Activated CD8-positive, alpha-beta T cell treated with anti-CD3 and anti-CD28 coated beads for 36 hours (primary cell): ENCODE measurements around the gene MRPL39. TPM values are rescaled to one million over a fixed set of nuclear protein-coding genes. Genes with fewer than 3 reads are reported as not detected.

Experiments used
- ATAC-seq: fragments of 200-7000 bp; cut with Tn5 transposase; one replicate; pipeline ENCODE4 v1.10.0; 2021; ENCODE audit warnings: mild to moderate bottlenecking, moderate library complexity
- CTCF ChIA-PET: fragments of 350-600 bp; sonication (Branson Sonifier 250); formaldehyde crosslinking; loops from one replicate; lab custom pipeline; 2021; ENCODE audit warnings: antibody characterized with exemption; lab: Charles Lee
- POLR2A ChIA-PET: fragments of 350-600 bp; sonication (Branson Sonifier 250); formaldehyde crosslinking; loops from one replicate; lab custom pipeline; 2021; ENCODE audit warnings: antibody characterized with exemption; lab: Charles Lee
- DNase-seq: peaks from one replicate; pipeline ENCODE4 v3.0.0-alpha.2; 2020
- H3K27ac Mint-ChIP-seq: one replicate; pipeline ENCODE4 v1.8.0; 2021; ENCODE audit warnings: mild to moderate bottlenecking, mixed read lengths
- H3K27me3 Mint-ChIP-seq: one replicate; pipeline ENCODE4 v1.8.0; 2021; ENCODE audit warnings: mixed read lengths
- H3K36me3 Mint-ChIP-seq: one replicate; pipeline ENCODE4 v1.8.0; 2021; ENCODE audit warnings: low read depth, mixed read lengths
- H3K4me1 Mint-ChIP-seq: one replicate; pipeline ENCODE4 v1.8.0; 2021; ENCODE audit warnings: low read depth, mixed read lengths
- H3K4me3 Mint-ChIP-seq: one replicate; pipeline ENCODE4 v1.8.0; 2021; ENCODE audit warnings: mild to moderate bottlenecking, moderate library complexity, mixed read lengths
- H3K9me3 Mint-ChIP-seq: one replicate; pipeline ENCODE4 v1.8.0; 2021; ENCODE audit warnings: mixed read lengths
- intact Hi-C: fragments of 100-400 bp; cut with micrococcal nuclease; formaldehyde crosslinking; loops from one replicate; pipeline ENCODE4 v1.10.0; 2022
- total RNA-seq, 2 experiments: library from RNA; stranded (reverse); gene quantifications; one replicate each; pipeline ENCODE4 v1.2.3, GENCODE V29; 2021
- TF ChIP-seq, protein P1 (sequence below): fragments of 200-600 bp; IDR thresholded peaks from one replicate; pipeline ENCODE4 v1.8.0; 2022; ENCODE audit warnings: antibody characterized with exemption, mild to moderate bottlenecking

MRPL39 gene
- total RNA-seq, 2 experiments from 2014 or later, result 67.1 to 71.0 TPM

GRCh38 chr21:25619198-25619597, 11.9 kb upstream of the MRPL39 start:
- intact Hi-C loops, result no loop called here
- H3K27me3 Mint-ChIP-seq, result no peaks in the 10 kb centered on the region
- ATAC-seq, result no peak
- no peak overlapping the region for H3K4me3 Mint-ChIP-seq
- TF ChIP-seq, protein P1, sequence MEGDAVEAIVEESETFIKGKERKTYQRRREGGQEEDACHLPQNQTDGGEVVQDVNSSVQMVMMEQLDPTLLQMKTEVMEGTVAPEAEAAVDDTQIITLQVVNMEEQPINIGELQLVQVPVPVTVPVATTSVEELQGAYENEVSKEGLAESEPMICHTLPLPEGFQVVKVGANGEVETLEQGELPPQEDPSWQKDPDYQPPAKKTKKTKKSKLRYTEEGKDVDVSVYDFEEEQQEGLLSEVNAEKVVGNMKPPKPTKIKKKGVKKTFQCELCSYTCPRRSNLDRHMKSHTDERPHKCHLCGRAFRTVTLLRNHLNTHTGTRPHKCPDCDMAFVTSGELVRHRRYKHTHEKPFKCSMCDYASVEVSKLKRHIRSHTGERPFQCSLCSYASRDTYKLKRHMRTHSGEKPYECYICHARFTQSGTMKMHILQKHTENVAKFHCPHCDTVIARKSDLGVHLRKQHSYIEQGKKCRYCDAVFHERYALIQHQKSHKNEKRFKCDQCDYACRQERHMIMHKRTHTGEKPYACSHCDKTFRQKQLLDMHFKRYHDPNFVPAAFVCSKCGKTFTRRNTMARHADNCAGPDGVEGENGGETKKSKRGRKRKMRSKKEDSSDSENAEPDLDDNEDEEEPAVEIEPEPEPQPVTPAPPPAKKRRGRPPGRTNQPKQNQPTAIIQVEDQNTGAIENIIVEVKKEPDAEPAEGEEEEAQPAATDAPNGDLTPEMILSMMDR, result no peak
- no peaks in the 10 kb centered on the region for H3K4me1 Mint-ChIP-seq
- no peak overlapping the region for H3K27ac Mint-ChIP-seq
- ChIA-PET CTCF (interaction anchor here (3.7 kb wide), 1 partner anchor 11 kb away, joined by 23 read pairs; no protein-coding TSS in a partner anchor), POLR2A (no interaction called here)
- no peak for DNase-seq
- H3K9me3 Mint-ChIP-seq, result no peaks in the 10 kb centered on the region
- H3K36me3 Mint-ChIP-seq, result no peaks in the 10 kb centered on the region

- ChIA-PET POLR2A (no interaction called here), CTCF (interaction anchor here (1.8 to 3.7 kb wide), 3 partner anchors 8 to 92 kb away, joined by 4 to 23 read pairs (median 8); no protein-coding TSS in a partner anchor)
- TF ChIP-seq, protein P1, result no peak
- Mint-ChIP-seq H3K27ac (no peak overlapping the region), H3K27me3 (no peaks in the 10 kb centered on the region), H3K4me1 (no peaks in the 10 kb centered on the region), H3K9me3 (no peaks in the 10 kb centered on the region), H3K4me3 (no peak overlapping the region), H3K36me3 (no peaks in the 10 kb centered on the region)
- no peak for ATAC-seq
- no peak for DNase-seq
- intact Hi-C loops, result no loop called here
Measured at GRCh38 chr21:25615880-25616279, 8.6 kb upstream of the MRPL39 start.

- no peaks in the 10 kb centered on the region for H3K9me3 Mint-ChIP-seq
- no peak overlapping the region for H3K4me3 Mint-ChIP-seq
- no peaks in the 10 kb centered on the region for H3K27me3 Mint-ChIP-seq
- no peak for ATAC-seq
- TF ChIP-seq, protein P1, result no peak
- no peaks in the 10 kb centered on the region for H3K36me3 Mint-ChIP-seq
- ChIA-PET CTCF (no interaction called here), POLR2A (no interaction called here)
- no peak overlapping the region for H3K27ac Mint-ChIP-seq
- intact Hi-C loops, result no loop called here
- no peak for DNase-seq
- no peaks in the 10 kb centered on the region for H3K4me1 Mint-ChIP-seq
Measured at GRCh38 chr21:25614441-25614840, 7.2 kb upstream of the MRPL39 start.

GRCh38 chr21:25608044-25608737, 910 bp upstream of the MRPL39 start:
- Mint-ChIP-seq H3K36me3 (peaks cover 24% of the 10 kb centered on the region), H3K27me3 (no peaks in the 10 kb centered on the region), H3K4me3 (peak overlapping the region; percentile 100), H3K9me3 (no peaks in the 10 kb centered on the region), H3K4me1 (peaks cover 30% of the 10 kb centered on the region), H3K27ac (peak overlapping the region; percentile 99)
- ATAC-seq, result peak; percentile 81
- TF ChIP-seq, protein P1, result peak; percentile 88
- POLR2A ChIA-PET, result interaction anchor here (0.6 to 2.1 kb wide), 10 partner anchors 25 to 194 kb away, joined by 3 to 7 read pairs (median 4); partner anchors contain the start of genes ATP5PF, GABPA and JAM2
- DNase-seq, result peak; percentile 87
- CTCF ChIA-PET, result interaction anchor here (0.6 to 5.5 kb wide), 71 partner anchors 9 to 1109 kb away, joined by 3 to 79 read pairs (median 4); partner anchors contain the start of gene JAM2
- intact Hi-C loops, result loop anchor here (1.0 to 5.0 kb wide), 2 partner anchors 100 to 254 kb away; no protein-coding TSS in a partner anchor

GRCh38 chr21:25589887-25590286, 17.4 kb downstream of the MRPL39 start:
- ChIA-PET POLR2A (interaction anchor here (0.5 to 2.7 kb wide), 5 partner anchors 9 to 375 kb away, joined by 3 to 13 read pairs (median 3); no protein-coding TSS in a partner anchor), CTCF (no interaction called here)
- no peak overlapping the region for H3K4me3 Mint-ChIP-seq
- H3K27me3 Mint-ChIP-seq, result no peaks in the 10 kb centered on the region
- peaks cover 23% of the 10 kb centered on the region for H3K4me1 Mint-ChIP-seq
- intact Hi-C loops, result no loop called here
- no peaks in the 10 kb centered on the region for H3K9me3 Mint-ChIP-seq
- DNase-seq (no peak), ATAC-seq (no peak)
- peak overlapping the region; percentile 5 for H3K27ac Mint-ChIP-seq
- TF ChIP-seq, protein P1, result no peak
- H3K36me3 Mint-ChIP-seq, result peaks cover 66% of the 10 kb centered on the region
